IgD-negative memory B cell (primary cell): ENCODE measurements around the gene CEACAM1. TPM values are rescaled to one million over a fixed set of nuclear protein-coding genes. Genes with fewer than 3 reads are reported as not detected.
"Not testable (repeated sequence)": the region's sequence is repeated elsewhere in the genome, so short reads cannot be mapped to it uniquely, and the experiment has no call there.

Source experiments
- H3K27ac Mint-ChIP-seq, 3 donors: one replicate each; pipeline ENCODE4 v1.8.0; 2020 to 2022; ENCODE audit warnings: mild to moderate bottlenecking in 3 of 3, mixed read lengths in 3 of 3, moderate library complexity in 1 of 3
- H3K27me3 Mint-ChIP-seq: one replicate; pipeline ENCODE4 v1.8.0; 2021; ENCODE audit warnings: mixed read lengths
- H3K36me3 Mint-ChIP-seq: one replicate; pipeline ENCODE4 v1.8.0; 2020; ENCODE audit warnings: mild to moderate bottlenecking, mixed read lengths
- H3K4me1 Mint-ChIP-seq, 3 donors: one replicate each; pipeline ENCODE4 v1.8.0; 2020 to 2022; ENCODE audit warnings: mixed read lengths in 3 of 3, mild to moderate bottlenecking in 1 of 3
- H3K4me3 Mint-ChIP-seq, 4 donors: one replicate each; pipeline ENCODE4 v1.8.0; 2020 to 2022; ENCODE audit warnings: mild to moderate bottlenecking in 4 of 4, mixed read lengths in 4 of 4, moderate library complexity in 3 of 4
- H3K9me3 Mint-ChIP-seq, 3 donors: one replicate each; pipeline ENCODE4 v1.8.0; 2020 to 2021; ENCODE audit warnings: mixed read lengths in 3 of 3, mild to moderate bottlenecking in 1 of 3
- polyA plus RNA-seq: library from polyadenylated mRNA; unstranded; fragments of 300-500 nt; fragmentation: Illumina TruSeq; gene quantifications from one replicate; pipeline ENCODE4 v1.2.3, GENCODE V29; 2021

CEACAM1 gene
- 5.4 TPM for polyA plus RNA-seq

DNA sequence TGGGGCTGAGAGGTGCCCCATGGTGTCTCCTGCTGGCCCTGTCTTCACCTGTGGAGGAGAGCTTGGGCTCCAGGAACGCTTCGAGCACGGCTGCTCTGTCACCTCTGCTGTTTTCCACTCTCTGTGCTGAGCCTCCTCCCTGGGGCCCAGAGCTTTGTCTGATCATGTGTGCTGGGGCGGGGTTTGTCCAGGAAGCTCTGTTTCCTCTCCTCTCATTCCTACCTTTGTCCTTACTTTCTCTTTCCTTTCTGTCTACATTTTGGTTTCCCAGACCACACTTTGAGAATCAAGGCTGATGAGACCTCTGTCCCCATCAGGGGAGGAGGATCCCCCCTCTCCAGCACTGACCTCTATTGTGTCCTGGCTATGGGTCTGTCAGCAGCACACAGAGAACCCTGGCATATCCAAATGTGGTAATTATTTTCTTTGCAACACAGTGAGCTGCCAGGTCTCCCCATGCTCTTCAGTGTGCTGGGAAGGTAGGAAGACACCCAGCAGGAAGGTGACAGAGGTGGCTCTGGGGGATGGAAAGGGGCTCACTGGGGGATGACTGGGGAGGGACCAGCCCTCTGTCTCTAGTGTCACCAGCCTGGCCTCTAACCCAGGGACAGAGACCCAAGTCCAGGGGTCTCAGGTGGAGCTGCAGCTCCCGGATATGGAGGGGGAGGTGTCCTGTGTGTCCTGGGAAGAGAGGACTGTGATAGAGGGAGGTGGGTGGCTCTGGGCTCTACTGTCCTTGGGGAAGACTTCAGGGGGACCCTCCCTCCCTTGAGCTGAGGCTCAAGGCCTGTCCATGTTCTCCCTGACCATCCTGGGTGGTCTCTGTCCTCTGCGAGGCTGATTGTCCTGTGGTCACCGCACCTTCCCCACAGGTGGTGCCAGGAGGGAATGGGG lies at the start of gene CEACAM1:
Gene CEACAM1 (minus strand): TSS at position 128 of the 894 bp plus-strand sequence. CDS start 107 bp downstream, at position 21.
- Mint-ChIP-seq H3K36me3 (peaks cover 1% of the 10 kb centered on the region), H3K4me3 (peak within 1 kb of the TSS; percentile 64 to 96 (median 80)), H3K27ac (peak within 1 kb of the TSS in 2 of 3 donors; percentile 59 to 76), H3K27me3 (no peaks in the 10 kb centered on the region), H3K4me1 (peaks cover 22 to 42% (median 39%) of the 10 kb centered on the region in 3 donors), H3K9me3 (no peaks in the 10 kb centered on the region)

DNA sequence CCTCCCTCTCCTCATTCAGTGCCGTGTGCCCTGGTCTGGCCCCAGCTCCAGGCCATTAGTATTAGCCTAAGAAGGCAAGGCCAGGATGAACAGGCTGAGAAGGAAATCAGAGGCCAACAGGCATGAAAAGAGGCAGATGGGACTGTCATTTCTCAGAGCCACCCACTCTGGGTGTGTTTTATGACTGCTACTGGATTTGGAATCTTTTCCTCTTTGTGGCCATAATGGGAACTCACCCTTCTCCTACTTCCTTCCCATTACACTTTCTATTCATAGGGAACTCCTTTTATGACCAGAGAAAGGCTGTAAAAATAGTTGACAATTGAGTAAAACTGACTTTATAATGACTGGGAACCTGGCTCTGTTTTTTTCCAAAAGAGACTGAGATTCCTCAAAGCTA lies 48.7 kb upstream of the CEACAM1 start:
- H3K4me3 Mint-ChIP-seq, result no peak overlapping the region
- H3K27ac Mint-ChIP-seq, result no peak overlapping the region
- H3K4me1 Mint-ChIP-seq, result peaks cover 8 to 22% (median 14%) of the 10 kb centered on the region in 3 donors
- H3K27me3 Mint-ChIP-seq, result peaks cover 9% of the 10 kb centered on the region
- no peaks in the 10 kb centered on the region for H3K36me3 Mint-ChIP-seq
- peaks cover 0 to 1% (median 0%) of the 10 kb centered on the region in 3 donors for H3K9me3 Mint-ChIP-seq

DNA sequence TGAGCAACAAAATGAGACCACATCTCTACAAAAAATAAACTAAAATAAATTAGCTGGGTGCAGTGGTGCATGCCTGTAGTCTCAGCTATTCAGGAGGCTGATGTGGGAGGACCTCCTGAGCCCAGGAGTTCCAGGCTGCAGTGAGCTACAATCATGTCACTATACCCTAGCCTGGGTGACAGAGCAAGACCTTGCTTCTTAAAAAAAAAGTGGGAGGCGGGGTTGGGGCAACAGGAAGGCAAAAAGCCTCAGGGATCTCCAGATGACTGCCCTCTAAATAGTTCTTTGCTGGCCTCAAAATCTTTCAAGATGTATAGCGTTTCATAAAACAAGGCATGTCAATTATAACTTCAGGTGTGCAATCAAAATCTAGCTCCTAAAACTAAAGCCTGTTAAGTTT lies 48.0 kb upstream of the CEACAM1 start:
- Mint-ChIP-seq H3K9me3 (peaks cover 0 to 1% (median 0%) of the 10 kb centered on the region in 3 donors), H3K4me1 (peaks cover 8 to 22% (median 14%) of the 10 kb centered on the region in 3 donors), H3K27ac (no peak overlapping the region), H3K4me3 (peak overlapping the region in 2 of 4 donors; percentile 30 to 55), H3K36me3 (no peaks in the 10 kb centered on the region), H3K27me3 (peaks cover 9% of the 10 kb centered on the region)

DNA sequence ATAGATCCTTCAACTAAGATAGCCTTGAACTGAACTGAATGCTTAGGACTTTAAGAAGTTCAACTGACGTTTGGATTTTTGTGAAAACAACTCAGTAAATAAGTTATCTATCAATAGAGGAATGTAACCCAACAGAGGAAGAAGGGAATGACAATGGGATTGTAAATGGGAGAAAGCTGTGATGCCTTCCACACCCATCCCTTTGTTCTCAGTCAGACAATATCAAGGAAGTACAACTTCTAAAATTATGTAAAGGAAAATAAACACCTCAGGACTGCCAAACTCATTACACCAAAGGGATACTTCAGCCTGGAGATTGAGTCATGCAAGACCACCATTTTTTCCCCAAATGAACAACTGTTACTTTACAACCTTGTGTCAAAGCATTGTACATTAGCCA lies 45.4 kb upstream of the CEACAM1 start:
- Mint-ChIP-seq H3K27ac (no peak overlapping the region), H3K36me3 (no peaks in the 10 kb centered on the region), H3K4me1 (peaks cover 8 to 22% (median 14%) of the 10 kb centered on the region in 3 donors), H3K9me3 (no peaks in the 10 kb centered on the region), H3K27me3 (peaks cover 9% of the 10 kb centered on the region), H3K4me3 (no peak overlapping the region)

DNA sequence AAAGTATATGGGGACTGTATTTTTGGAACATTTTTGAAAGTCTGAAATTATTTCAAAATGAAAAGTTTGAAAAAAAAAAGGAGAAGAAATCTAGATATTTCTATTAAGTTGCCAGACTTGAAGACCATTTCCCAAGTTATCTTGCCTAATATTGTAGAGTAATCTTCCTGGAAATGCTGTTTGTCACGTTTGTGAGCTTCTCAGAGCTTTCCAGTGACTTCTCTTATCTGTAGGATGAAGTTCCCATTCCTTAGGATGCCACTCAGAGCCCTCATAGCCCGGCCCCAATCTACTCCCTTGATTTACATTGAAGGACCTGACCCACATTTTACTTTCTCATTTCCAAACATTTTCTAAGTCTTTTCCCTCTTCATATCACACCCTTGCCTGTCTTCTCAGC lies 42.8 kb upstream of the CEACAM1 start:
- Mint-ChIP-seq H3K27me3 (peaks cover 5% of the 10 kb centered on the region), H3K9me3 (no peaks in the 10 kb centered on the region), H3K36me3 (no peaks in the 10 kb centered on the region), H3K4me1 (peaks cover 9 to 18% (median 13%) of the 10 kb centered on the region in 3 donors), H3K27ac (no peak overlapping the region), H3K4me3 (no peak overlapping the region)

DNA sequence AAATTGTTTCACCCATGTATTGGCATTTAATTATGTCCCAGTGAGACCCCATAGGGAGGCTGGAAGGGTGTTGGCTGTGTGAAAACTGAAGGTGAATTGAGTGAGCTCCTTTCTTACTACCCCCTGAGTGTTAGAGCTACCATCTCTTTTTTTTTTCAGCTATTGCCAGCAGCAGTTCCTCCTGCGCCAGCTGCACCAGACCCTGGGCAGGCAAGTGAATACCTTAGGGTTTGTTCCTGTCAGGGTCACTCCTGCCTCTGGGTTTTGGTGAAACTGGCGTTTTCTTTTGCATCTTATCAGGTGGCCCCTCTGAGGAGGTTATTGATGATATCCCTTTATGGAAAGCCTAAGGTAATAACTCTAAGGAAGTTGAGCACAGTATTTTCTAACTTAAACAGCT lies 40.9 kb upstream of the CEACAM1 start:
- no peaks in the 10 kb centered on the region for H3K36me3 Mint-ChIP-seq
- H3K4me3 Mint-ChIP-seq, result no peak overlapping the region
- peaks cover 4% of the 10 kb centered on the region for H3K27me3 Mint-ChIP-seq
- no peaks in the 10 kb centered on the region for H3K9me3 Mint-ChIP-seq
- peaks cover 5 to 10% (median 7%) of the 10 kb centered on the region in 3 donors for H3K4me1 Mint-ChIP-seq
- H3K27ac Mint-ChIP-seq, result no peak overlapping the region

DNA sequence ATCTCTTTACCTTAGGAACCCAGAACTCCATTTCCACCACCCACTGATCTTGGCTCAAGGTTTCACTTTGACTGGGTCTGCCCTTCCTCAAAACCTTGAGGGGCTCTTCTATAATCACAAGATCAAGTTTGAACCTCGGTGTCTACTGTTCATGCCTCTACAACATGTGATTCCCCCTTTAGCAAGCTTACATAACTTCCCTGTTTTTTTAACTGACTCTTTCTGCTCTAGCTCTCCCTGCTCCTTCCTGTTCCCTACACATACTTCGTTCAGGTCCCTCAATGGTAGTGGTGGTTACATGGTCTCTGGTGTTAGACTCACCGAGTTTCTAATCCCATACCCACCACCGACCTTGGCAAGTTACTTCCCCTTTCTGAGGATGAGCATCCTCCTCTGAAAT lies 39.7 kb upstream of the CEACAM1 start:
- no peak overlapping the region for H3K27ac Mint-ChIP-seq
- H3K27me3 Mint-ChIP-seq, result peaks cover 5% of the 10 kb centered on the region
- H3K9me3 Mint-ChIP-seq, result no peaks in the 10 kb centered on the region
- no peak overlapping the region for H3K4me3 Mint-ChIP-seq
- peaks cover 7 to 10% (median 9%) of the 10 kb centered on the region in 3 donors for H3K4me1 Mint-ChIP-seq
- H3K36me3 Mint-ChIP-seq, result no peaks in the 10 kb centered on the region

DNA sequence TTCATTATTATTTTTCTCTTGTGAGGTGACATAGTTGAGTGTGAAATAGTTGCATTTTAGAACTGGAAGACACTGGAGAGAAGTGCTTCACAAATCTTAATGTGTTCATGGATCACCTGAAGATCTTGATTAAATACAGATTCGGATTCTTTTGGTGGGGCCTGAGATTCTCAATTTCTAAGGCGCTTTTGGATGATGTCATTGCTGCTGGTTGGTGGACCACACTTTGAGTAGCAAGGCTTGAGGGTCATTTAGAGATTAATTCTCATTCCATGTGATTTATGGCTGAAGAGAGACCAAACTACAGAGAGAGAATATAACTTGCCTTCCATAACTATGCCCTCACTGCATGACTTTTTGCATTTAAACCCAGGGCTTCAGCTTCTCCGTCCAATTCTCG lies 39.3 kb upstream of the CEACAM1 start:
- no peaks in the 10 kb centered on the region for H3K36me3 Mint-ChIP-seq
- peaks cover 7 to 10% (median 9%) of the 10 kb centered on the region in 3 donors for H3K4me1 Mint-ChIP-seq
- H3K9me3 Mint-ChIP-seq, result no peaks in the 10 kb centered on the region
- peak overlapping the region in 1 of 4 donors; percentile 51 for H3K4me3 Mint-ChIP-seq
- H3K27ac Mint-ChIP-seq, result no peak overlapping the region
- peaks cover 5% of the 10 kb centered on the region for H3K27me3 Mint-ChIP-seq

DNA sequence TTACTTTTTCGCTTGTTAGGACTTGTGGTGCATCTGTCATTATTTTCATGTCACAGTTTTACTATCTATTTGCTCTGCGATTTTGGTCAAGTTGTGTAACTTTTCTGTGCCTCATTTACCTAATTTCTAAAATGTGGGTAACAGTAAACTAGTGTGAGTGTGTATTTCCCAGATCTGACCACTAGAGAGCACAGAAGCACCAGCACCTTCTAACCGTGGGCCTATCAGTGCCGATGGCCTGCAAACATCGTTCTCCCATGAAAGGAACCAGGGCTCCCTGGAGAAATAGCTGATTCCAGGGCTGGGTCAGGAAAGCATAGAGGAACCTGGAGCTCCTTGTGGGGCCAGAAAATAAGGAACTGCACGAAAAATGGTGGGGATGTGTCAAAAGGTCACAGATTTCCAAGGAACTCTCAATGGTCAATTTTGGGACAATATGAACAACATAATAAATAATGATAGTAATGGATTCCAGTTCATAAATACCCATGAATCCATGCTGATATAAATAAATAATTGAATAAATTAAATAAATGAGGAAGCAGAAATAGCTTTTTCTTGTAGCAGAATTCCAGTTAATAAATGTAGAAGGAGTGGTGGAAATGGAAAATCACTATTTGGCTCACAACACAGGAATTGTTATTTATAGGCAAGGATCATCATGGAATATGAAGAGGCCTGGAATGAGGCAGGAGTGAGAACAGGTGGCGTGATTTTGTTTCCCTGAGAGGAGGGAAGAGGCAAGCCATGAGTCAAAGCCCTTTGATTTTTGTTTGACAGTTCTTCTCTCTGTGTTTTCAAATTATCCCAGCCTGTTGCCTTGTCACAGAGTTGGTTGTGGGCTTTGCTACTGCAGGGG lies 35.3 kb upstream of the CEACAM1 start:
- H3K36me3 Mint-ChIP-seq, result peaks cover 2% of the 10 kb centered on the region
- no peak overlapping the region for H3K4me3 Mint-ChIP-seq
- H3K4me1 Mint-ChIP-seq, result peaks cover 7 to 10% (median 9%) of the 10 kb centered on the region in 3 donors
- H3K27me3 Mint-ChIP-seq, result peaks cover 20% of the 10 kb centered on the region
- peaks cover 0 to 2% (median 0%) of the 10 kb centered on the region in 3 donors for H3K9me3 Mint-ChIP-seq
- H3K27ac Mint-ChIP-seq, result no peak overlapping the region

DNA sequence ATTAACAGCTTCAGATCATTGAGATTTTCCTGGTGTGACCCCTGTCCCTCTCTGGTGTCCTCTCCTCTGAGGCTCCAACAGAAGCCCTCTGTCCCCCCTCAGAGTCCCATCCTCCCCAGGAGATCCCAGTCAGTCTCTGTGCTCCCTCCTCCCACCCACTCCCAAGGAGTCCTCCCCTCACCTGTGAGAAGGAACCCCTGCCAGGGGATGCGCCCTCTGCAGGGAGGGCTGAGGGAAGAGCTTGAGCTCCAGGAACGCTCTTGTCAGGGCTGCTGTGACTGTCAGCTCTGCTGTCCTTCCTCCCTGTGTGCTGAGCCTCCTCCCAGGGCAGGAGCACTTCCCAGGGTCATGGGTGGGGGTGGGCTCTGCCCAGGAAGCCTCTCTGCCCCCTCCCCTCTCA lies 33.2 kb upstream of the CEACAM1 start:
- Mint-ChIP-seq H3K4me1 (peaks cover 0 to 4% (median 3%) of the 10 kb centered on the region in 3 donors), H3K27ac (no peak overlapping the region), H3K27me3 (peaks cover 32% of the 10 kb centered on the region), H3K9me3 (peaks cover 0 to 2% (median 0%) of the 10 kb centered on the region in 3 donors), H3K4me3 (no peak overlapping the region), H3K36me3 (peaks cover 2% of the 10 kb centered on the region)

DNA sequence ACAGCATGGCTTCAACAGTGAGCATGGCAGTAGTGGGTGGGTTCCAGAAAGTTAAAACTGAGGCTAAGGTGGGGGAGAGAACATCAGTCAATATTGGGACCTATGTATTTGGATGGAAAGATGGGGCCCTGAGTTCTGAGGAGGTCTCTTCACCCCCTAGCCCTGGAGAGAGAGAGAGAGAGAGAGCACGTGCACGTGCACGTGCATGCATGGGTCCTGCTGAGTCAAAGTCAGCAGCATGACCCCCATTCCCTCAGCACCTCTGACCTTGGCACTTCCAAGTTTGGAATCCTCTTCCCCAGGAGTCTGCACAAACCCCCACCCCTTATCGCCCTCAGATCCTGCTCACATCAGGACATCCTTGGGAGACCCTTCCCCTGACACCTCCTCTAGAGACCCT lies 32.5 kb upstream of the CEACAM1 start:
- Mint-ChIP-seq H3K36me3 (peaks cover 2% of the 10 kb centered on the region), H3K4me1 (peaks cover 0 to 4% (median 3%) of the 10 kb centered on the region in 3 donors), H3K9me3 (peaks cover 0 to 2% (median 0%) of the 10 kb centered on the region in 3 donors), H3K27me3 (peaks cover 38% of the 10 kb centered on the region), H3K27ac (no peak overlapping the region), H3K4me3 (no peak overlapping the region)

DNA sequence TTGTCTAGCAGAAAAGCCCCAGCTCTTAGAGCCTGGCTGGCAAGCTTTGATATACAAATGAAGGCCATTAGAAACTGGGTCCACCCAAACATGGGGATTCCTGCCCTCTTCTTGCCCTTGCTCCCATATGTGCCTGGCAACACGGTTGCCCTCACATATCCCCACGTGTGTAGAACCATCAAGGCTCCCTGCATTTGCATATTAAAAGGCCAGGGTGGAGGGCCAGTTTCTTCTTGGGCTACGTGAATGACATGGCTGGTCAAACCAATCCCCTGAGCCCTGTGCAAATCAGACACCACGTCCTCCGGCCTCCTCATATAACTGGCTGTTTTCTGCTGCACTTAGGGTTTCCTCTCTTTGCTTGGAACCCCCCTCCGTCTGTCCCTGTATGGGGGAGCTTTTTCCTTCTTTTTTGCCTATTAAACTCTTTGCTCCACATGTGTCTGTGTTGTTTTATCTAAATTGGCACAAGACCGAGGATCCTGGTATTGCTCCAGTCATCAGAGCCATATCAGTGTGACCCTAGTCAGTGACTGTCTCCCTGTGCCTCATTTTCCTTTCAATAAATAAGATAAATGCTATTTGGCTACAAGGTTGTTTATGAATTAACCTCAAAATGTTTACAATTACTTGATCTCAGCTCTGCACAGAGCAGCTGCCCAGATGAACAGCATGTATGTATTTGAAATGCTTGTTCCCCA lies 30.3 kb upstream of the CEACAM1 start:
- Mint-ChIP-seq H3K4me1 (peaks cover 0 to 6% (median 5%) of the 10 kb centered on the region in 3 donors), H3K27me3 (peaks cover 46% of the 10 kb centered on the region), H3K27ac (peak overlapping the region in 1 of 3 donors; percentile 58), H3K36me3 (peaks cover 2% of the 10 kb centered on the region), H3K9me3 (peaks cover 0 to 2% (median 0%) of the 10 kb centered on the region in 3 donors), H3K4me3 (no peak overlapping the region)

DNA sequence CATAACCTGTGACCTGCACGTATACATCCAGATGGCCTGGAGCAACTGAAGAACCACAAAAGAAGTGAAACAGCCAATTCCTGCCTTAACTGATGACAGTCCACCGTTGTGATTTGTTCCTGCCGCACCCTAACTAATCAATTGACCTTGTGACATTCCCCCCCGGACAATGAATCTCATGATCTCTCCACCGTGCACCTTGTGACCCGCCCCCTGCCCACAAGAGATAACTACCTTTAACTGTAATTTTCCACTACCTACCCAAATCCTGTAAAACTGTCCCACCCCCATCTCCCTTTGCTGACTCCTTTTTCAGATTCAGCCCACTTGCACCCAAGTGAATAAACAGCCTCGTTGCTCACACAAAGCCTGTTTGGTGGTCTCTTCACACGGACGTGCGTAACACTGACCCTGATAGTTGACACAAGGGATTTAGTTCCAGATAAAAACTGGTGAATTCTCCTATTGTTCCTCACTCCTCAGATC lies 29.1 kb upstream of the CEACAM1 start:
- not testable (repeated sequence) for H3K36me3 Mint-ChIP-seq, H3K4me1 Mint-ChIP-seq, H3K27ac Mint-ChIP-seq, H3K4me3 Mint-ChIP-seq, H3K9me3 Mint-ChIP-seq
- peaks cover 44% of the 10 kb centered on the region for H3K27me3 Mint-ChIP-seq

DNA sequence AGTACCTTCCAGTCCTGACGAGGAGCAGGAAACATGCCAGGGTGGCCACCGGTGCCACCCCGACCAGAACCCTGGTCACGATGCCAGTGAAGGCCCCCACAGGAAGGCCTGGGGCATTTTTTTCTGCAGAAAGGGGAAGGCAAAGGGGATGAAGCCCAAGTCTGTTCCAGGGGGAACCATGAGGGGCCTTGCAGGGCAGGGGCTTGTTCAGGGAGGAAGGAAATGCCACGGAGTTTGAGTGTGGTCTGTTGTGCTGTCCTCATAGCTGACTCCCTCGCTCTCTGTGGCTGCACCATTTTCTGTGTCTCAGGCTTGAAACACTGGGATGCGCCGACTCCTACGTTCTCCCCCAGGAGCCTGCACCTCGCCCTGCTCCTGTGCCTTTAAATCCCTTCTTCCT lies 27.5 kb upstream of the CEACAM1 start:
- no peak overlapping the region for H3K27ac Mint-ChIP-seq
- peaks cover 0 to 2% (median 0%) of the 10 kb centered on the region in 3 donors for H3K9me3 Mint-ChIP-seq
- H3K27me3 Mint-ChIP-seq, result peaks cover 34% of the 10 kb centered on the region
- H3K36me3 Mint-ChIP-seq, result peaks cover 2% of the 10 kb centered on the region
- peak overlapping the region in 1 of 4 donors; percentile 13 for H3K4me3 Mint-ChIP-seq
- peaks cover 0 to 6% (median 3%) of the 10 kb centered on the region in 3 donors for H3K4me1 Mint-ChIP-seq
